Mammary epithelial cell (primary cell): Measurements from ENCODE around the gene TEKT2.

Experiments used
- CTCF ChIP-seq, 2 donors: IDR thresholded peaks in 1 of 2; conservative IDR thresholded peaks in 1 of 2; 2 replicates each; pipeline ENCODE4 v1.5.1; 2011 to 2012; ENCODE audit warnings: inconsistent platforms in 2 of 2, low read length in 2 of 2, mild to moderate bottlenecking in 2 of 2, control low read depth in 1 of 2, low read depth in 1 of 2; ENCODE audit not compliant: insufficient read depth in 1 of 2; ENCODE audit errors: extremely low read depth in 1 of 2
- EZH2 ChIP-seq: IDR thresholded peaks from 2 replicates; pipeline ENCODE4 v1.6.1; 2012; ENCODE audit warnings: low read length, inconsistent platforms, borderline replicate concordance

- no peak for TF ChIP-seq CTCF (conservative IDR thresholded peaks at IDR 0.05 in 1 of 2, IDR thresholded peaks at IDR 0.05 in 1 of 2; ENCODE audit: extremely low read depth in 1 of 2, insufficient read depth in 1 of 2, low read depth in 1 of 2, low read length in 2 of 2)
- no peak for TF ChIP-seq EZH2
These were observed 28.2 kb upstream of the TEKT2 start for GRCh38 chr1:36055706-36056105.
